Measurements from ENCODE around the gene NKRF. TPM values are rescaled to one million over a fixed set of nuclear protein-coding genes. Genes with fewer than 3 reads are reported as not detected.

NKRF gene
- total and polyA plus RNA-seq, 9 of the 15 experiments (the other 6 are each of a cell fraction or from before 2014, with no cell fraction given), result 8.9 to 31.9 (median 19.0) TPM

DNA sequence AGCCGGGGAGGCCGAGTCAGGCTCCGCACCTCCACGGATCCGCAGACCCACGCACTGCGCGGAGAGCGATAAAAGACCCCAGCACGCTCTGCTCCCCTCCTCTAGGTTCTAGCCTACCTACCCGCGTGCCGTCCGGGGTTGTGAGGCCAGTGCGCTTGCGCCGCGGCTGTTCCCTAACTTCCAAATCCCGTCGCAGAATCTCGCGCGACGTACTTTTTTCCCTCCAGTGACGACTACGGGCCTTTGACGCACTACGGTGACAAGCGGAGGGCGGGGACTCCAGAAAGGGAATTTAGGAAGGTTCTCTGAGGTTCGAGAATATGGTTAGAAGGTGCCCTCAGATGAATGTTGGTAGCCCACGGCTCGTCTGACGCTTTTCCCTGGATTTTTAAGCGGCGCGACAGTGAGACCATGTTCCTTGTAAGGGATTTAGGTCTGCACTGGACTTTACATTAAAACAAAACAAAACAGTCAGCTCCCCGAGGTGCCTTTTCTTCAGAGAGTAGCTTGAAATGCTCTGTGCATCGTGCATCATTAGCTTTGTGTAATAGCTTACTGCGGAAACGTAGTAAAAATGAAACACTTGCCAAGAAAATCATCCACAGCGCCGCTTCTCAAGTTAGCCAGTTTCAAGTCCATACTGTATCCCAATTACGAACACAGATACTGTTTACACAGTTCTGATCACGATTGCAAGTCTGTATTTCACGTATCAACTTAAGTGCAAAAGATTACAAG lies at the start of gene NKRF (continued):
- TF ChIP-seq, protein P1, sequence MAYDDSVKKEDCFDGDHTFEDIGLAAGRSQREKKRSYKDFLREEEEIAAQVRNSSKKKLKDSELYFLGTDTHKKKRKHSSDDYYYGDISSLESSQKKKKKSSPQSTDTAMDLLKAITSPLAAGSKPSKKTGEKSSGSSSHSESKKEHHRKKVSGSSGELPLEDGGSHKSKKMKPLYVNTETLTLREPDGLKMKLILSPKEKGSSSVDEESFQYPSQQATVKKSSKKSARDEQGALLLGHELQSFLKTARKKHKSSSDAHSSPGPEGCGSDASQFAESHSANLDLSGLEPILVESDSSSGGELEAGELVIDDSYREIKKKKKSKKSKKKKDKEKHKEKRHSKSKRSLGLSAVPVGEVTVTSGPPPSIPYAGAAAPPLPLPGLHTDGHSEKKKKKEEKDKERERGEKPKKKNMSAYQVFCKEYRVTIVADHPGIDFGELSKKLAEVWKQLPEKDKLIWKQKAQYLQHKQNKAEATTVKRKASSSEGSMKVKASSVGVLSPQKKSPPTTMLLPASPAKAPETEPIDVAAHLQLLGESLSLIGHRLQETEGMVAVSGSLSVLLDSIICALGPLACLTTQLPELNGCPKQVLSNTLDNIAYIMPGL (CRISPR knock-in tag; IDR thresholded peaks at IDR 0.05), result peak; percentile 75; the same call in 1 of the 2 replicates
- TF ChIP-seq TEAD4 (IDR thresholded peaks at IDR 0.05; ENCODE audit: low read length), result 0 out of 2 replicates have a peak, but pooled peaks have one; percentile 26
- no peak for TF ChIP-seq TEAD4 (CRISPR knock-in tag; IDR thresholded peaks at IDR 0.05; ENCODE audit: borderline replicate concordance)
- TF ChIP-seq, protein P2, sequence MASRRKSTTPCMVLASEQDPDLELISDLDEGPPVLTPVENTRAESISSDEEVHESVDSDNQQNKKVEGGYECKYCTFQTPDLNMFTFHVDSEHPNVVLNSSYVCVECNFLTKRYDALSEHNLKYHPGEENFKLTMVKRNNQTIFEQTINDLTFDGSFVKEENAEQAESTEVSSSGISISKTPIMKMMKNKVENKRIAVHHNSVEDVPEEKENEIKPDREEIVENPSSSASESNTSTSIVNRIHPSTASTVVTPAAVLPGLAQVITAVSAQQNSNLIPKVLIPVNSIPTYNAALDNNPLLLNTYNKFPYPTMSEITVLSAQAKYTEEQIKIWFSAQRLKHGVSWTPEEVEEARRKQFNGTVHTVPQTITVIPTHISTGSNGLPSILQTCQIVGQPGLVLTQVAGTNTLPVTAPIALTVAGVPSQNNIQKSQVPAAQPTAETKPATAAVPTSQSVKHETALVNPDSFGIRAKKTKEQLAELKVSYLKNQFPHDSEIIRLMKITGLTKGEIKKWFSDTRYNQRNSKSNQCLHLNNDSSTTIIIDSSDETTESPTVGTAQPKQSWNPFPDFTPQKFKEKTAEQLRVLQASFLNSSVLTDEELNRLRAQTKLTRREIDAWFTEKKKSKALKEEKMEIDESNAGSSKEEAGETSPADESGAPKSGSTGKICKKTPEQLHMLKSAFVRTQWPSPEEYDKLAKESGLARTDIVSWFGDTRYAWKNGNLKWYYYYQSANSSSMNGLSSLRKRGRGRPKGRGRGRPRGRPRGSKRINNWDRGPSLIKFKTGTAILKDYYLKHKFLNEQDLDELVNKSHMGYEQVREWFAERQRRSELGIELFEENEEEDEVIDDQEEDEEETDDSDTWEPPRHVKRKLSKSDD (conservative IDR thresholded peaks at IDR 0.05; ENCODE audit: low read length), result peak; percentile 90; the same call in 1 of the 2 replicates
- TF ChIP-seq, protein P3, sequence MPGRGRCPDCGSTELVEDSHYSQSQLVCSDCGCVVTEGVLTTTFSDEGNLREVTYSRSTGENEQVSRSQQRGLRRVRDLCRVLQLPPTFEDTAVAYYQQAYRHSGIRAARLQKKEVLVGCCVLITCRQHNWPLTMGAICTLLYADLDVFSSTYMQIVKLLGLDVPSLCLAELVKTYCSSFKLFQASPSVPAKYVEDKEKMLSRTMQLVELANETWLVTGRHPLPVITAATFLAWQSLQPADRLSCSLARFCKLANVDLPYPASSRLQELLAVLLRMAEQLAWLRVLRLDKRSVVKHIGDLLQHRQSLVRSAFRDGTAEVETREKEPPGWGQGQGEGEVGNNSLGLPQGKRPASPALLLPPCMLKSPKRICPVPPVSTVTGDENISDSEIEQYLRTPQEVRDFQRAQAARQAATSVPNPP (IDR thresholded peaks at IDR 0.05; ENCODE audit: borderline replicate concordance, insufficient read depth, insufficient read length), result no peak
- 0 out of 2 replicates have a peak, but pooled peaks have one; percentile 40 for TF ChIP-seq LCOR (CRISPR knock-in tag; IDR thresholded peaks at IDR 0.05)
- TF ChIP-seq, protein P4, sequence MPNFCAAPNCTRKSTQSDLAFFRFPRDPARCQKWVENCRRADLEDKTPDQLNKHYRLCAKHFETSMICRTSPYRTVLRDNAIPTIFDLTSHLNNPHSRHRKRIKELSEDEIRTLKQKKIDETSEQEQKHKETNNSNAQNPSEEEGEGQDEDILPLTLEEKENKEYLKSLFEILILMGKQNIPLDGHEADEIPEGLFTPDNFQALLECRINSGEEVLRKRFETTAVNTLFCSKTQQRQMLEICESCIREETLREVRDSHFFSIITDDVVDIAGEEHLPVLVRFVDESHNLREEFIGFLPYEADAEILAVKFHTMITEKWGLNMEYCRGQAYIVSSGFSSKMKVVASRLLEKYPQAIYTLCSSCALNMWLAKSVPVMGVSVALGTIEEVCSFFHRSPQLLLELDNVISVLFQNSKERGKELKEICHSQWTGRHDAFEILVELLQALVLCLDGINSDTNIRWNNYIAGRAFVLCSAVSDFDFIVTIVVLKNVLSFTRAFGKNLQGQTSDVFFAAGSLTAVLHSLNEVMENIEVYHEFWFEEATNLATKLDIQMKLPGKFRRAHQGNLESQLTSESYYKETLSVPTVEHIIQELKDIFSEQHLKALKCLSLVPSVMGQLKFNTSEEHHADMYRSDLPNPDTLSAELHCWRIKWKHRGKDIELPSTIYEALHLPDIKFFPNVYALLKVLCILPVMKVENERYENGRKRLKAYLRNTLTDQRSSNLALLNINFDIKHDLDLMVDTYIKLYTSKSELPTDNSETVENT (CRISPR knock-in tag; IDR thresholded peaks at IDR 0.05), result peak; percentile 87
- TF ChIP-seq PML (IDR thresholded peaks at IDR 0.05; ENCODE audit: low read length), result peak; percentile 86
- 0 out of 2 replicates have a peak, but pooled peaks have one; percentile 17 for TF ChIP-seq NFIC (IDR thresholded peaks at IDR 0.05)
- peak; percentile 93 for TF ChIP-seq CREB1 (IDR thresholded peaks at IDR 0.05)
- peak; percentile 85 for TF ChIP-seq CREB1 (CRISPR knock-in tag; IDR thresholded peaks at IDR 0.05)
- no peak for TF ChIP-seq GATAD2A (IDR thresholded peaks at IDR 0.05)
- TF ChIP-seq, protein P5, sequence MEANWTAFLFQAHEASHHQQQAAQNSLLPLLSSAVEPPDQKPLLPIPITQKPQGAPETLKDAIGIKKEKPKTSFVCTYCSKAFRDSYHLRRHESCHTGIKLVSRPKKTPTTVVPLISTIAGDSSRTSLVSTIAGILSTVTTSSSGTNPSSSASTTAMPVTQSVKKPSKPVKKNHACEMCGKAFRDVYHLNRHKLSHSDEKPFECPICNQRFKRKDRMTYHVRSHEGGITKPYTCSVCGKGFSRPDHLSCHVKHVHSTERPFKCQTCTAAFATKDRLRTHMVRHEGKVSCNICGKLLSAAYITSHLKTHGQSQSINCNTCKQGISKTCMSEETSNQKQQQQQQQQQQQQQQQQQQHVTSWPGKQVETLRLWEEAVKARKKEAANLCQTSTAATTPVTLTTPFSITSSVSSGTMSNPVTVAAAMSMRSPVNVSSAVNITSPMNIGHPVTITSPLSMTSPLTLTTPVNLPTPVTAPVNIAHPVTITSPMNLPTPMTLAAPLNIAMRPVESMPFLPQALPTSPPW (CRISPR knock-in tag; IDR thresholded peaks at IDR 0.05), result peak; percentile 46; the same call in 1 of the 2 replicates
- peak; percentile 60; the same call in 1 of the 2 replicates for TF ChIP-seq EP400 (IDR thresholded peaks at IDR 0.05)
- TF ChIP-seq TGIF2 (CRISPR knock-in tag; IDR thresholded peaks at IDR 0.05), result no peak
- TF ChIP-seq POLR2B (IDR thresholded peaks at IDR 0.05; ENCODE audit: low read depth, partially characterized antibody), result peak; percentile 89
- peak; percentile 44 for TF ChIP-seq CCNT2 (IDR thresholded peaks at IDR 0.05; ENCODE audit: borderline replicate concordance, extremely low read depth, insufficient read length, low read depth, low read length)
- peak; percentile 79 for TF ChIP-seq ARHGAP35 (IDR thresholded peaks at IDR 0.05; ENCODE audit: partially characterized antibody)
